SK-N-SH (cell line): ENCODE data around the gene ZIK1. TPM values are rescaled to one million over a fixed set of nuclear protein-coding genes. Genes with fewer than 3 reads are reported as not detected.

ENCODE experiments used
- CTCF ChIA-PET: fragments of 300-600, 350-600 bp; formaldehyde crosslinking; extraction: SDS; loops from one replicate; lab custom pipeline; 2021; lab: Yijun Ruan, JAX
- POLR2A ChIA-PET: fragments of 350-600 bp; sonication (Branson Sonifier 250); formaldehyde crosslinking; extraction: SDS; loops from one replicate; lab custom pipeline; 2020; ENCODE audit warnings: antibody characterized with exemption, inconsistent platforms; lab: Yijun Ruan, JAX
- DNase-seq: peaks from one replicate; pipeline ENCODE4 v3.0.0; 2012
- H2AFZ ChIP-seq: fragments of 200-600 bp; sonication (generic); 2 replicates; pipeline ENCODE4 v1.8.1; 2016; ENCODE audit warnings: antibody characterized with exemption, mild to moderate bottlenecking, low read depth
- H3F3A ChIP-seq: fragments of 200-600 bp; sonication (generic); replicated peaks from 2 replicates; pipeline ENCODE3; 2016; ENCODE audit warnings: antibody characterized with exemption, mild to moderate bottlenecking; ENCODE audit not compliant: insufficient read depth
- H3K27ac ChIP-seq, 2 experiments: fragments of 200-500 bp in 1 of 2; fragments of 200-600 bp in 1 of 2; sonication (Bioruptor generic) in 1 of 2; sonication (generic), shearing (Covaris generic) in 1 of 2; 2 replicates each; pipeline versions ENCODE4 v1.5.1 to v1.6.1; 2014 to 2016; ENCODE audit warnings: low read depth in 2 of 2, inconsistent platforms in 1 of 2, low read length in 1 of 2, mild to moderate bottlenecking in 1 of 2, mixed read lengths in 1 of 2
- H3K27me3 ChIP-seq: fragments of 200-600 bp; sonication (generic), shearing (Covaris generic); 2 replicates; pipeline ENCODE4 v1.6.1; 2016; ENCODE audit warnings: mixed run types; ENCODE audit not compliant: insufficient read depth
- H3K36me3 ChIP-seq, 2 experiments: fragments of 200-500 bp in 1 of 2; fragments of 200-600 bp in 1 of 2; sonication (Bioruptor generic) in 1 of 2; sonication (generic) in 1 of 2; replicated peaks in 1 of 2; 2 replicates each; pipeline versions ENCODE3 to v1.5.1; 2014 to 2016; ENCODE audit warnings: low read length in 1 of 2, mild to moderate bottlenecking in 1 of 2; ENCODE audit not compliant: insufficient read depth in 2 of 2, control insufficient read depth in 1 of 2
- H3K4me1 ChIP-seq, 2 experiments: fragments of 200-500 bp in 1 of 2; fragments of 200-600 bp in 1 of 2; sonication (Bioruptor generic) in 1 of 2; sonication (generic), shearing (Covaris generic) in 1 of 2; 2 replicates each; pipeline versions ENCODE4 v1.5.1 to v1.6.1; 2014 to 2016; ENCODE audit warnings: low read depth in 1 of 2, low read length in 1 of 2, mixed run types in 1 of 2; ENCODE audit not compliant: insufficient read depth in 2 of 2, control insufficient read depth in 1 of 2
- H3K4me2 ChIP-seq: fragments of 200-600 bp; sonication (generic), shearing (Covaris generic); 2 replicates; pipeline ENCODE4 v1.6.1; 2017; ENCODE audit warnings: mixed run types
- H3K4me3 ChIP-seq, 2 experiments: fragments of 200-500 bp in 1 of 2; fragments of 200-600 bp in 1 of 2; sonication (Bioruptor generic) in 1 of 2; sonication (generic), shearing (Covaris generic) in 1 of 2; 2 replicates each; pipeline versions ENCODE4 v1.5.1 to v1.8.1; 2014 to 2016; ENCODE audit warnings: low read depth in 2 of 2, inconsistent platforms in 1 of 2, low read length in 1 of 2, mild to moderate bottlenecking in 1 of 2, mixed read lengths in 1 of 2, moderate library complexity in 1 of 2
- H3K79me2 ChIP-seq: fragments of 200-600 bp; sonication (generic); 2 replicates; pipeline ENCODE4 v1.8.1; 2017; ENCODE audit warnings: mild to moderate bottlenecking; ENCODE audit not compliant: insufficient read depth
- H3K9ac ChIP-seq: fragments of 200-600 bp; sonication (generic); 2 replicates; pipeline ENCODE4 v1.6.1; 2017; ENCODE audit warnings: mixed run types
- H3K9me2 ChIP-seq: fragments of 200-600 bp; sonication (generic); 2 replicates; pipeline ENCODE4 v1.6.1; 2017; ENCODE audit warnings: mixed run types
- H3K9me3 ChIP-seq: fragments of 200-600 bp; sonication (generic); 2 replicates; pipeline ENCODE4 v1.6.1; 2017; ENCODE audit warnings: mixed run types, mild to moderate bottlenecking, moderate library complexity
- H4K20me1 ChIP-seq: fragments of 200-600 bp; sonication (generic); 2 replicates; pipeline ENCODE4 v1.6.1; 2017; ENCODE audit warnings: mild to moderate bottlenecking, mixed run types; ENCODE audit not compliant: insufficient read depth
- CHD2 ChIP-seq: fragments of 150-350 bp; IDR thresholded peaks from 2 replicates; pipeline ENCODE4 v1.6.1; 2018; ENCODE audit warnings: low read length; ENCODE audit not compliant: partially characterized antibody
- ELF1 ChIP-seq: IDR thresholded peaks from 2 replicates; pipeline ENCODE4 v1.4.0; 2012
- EP300 ChIP-seq, 2 experiments: IDR thresholded peaks; 2 replicates each; pipeline versions ENCODE4 v1.4.0 to v1.6.1; 2012; ENCODE audit warnings: borderline replicate concordance in 1 of 2, low read depth in 1 of 2, low read length in 1 of 2
- GABPA ChIP-seq: IDR thresholded peaks from 2 replicates; pipeline ENCODE4 v1.4.0; 2012; ENCODE audit warnings: low read depth, mild to moderate bottlenecking
- IRF3 ChIP-seq: fragments of 150-350 bp; IDR thresholded peaks from 2 replicates; pipeline ENCODE4 v1.6.1; 2016; ENCODE audit warnings: mild to moderate bottlenecking, low read depth, low read length
- MXI1 ChIP-seq: IDR thresholded peaks from 2 replicates; pipeline ENCODE4 v1.6.1; 2012; ENCODE audit warnings: mild to moderate bottlenecking, low read depth, low read length, improper control_type of control experiment
- NFIC ChIP-seq: IDR thresholded peaks from 2 replicates; pipeline ENCODE4 v1.4.0; 2012; ENCODE audit warnings: borderline replicate concordance
- POLR2AphosphoS5 ChIP-seq: IDR thresholded peaks from 2 replicates; pipeline ENCODE4 v1.6.1; 2012; ENCODE audit warnings: low read depth, low read length
- RAD21 ChIP-seq: IDR thresholded peaks from 2 replicates; pipeline ENCODE4 v1.6.1; 2012; ENCODE audit warnings: mild to moderate bottlenecking, low read length
- RFX5 ChIP-seq: IDR thresholded peaks from 2 replicates; pipeline ENCODE4 v1.6.1; 2012; ENCODE audit warnings: mild to moderate bottlenecking, improper control_type of control experiment, low read length
- RXRA ChIP-seq: IDR thresholded peaks from 2 replicates; pipeline ENCODE4 v1.4.0; 2012; ENCODE audit warnings: low read depth, mild to moderate bottlenecking, borderline replicate concordance
- SMC3 ChIP-seq: IDR thresholded peaks from 2 replicates; pipeline ENCODE4 v1.6.1; 2012; ENCODE audit warnings: low read depth, low read length, improper control_type of control experiment
- TEAD4 ChIP-seq: IDR thresholded peaks from 2 replicates; pipeline ENCODE4 v1.4.0; 2012; ENCODE audit warnings: mild to moderate bottlenecking, borderline replicate concordance; ENCODE audit not compliant: insufficient read depth
- YY1 ChIP-seq: IDR thresholded peaks from 2 replicates; pipeline ENCODE4 v1.4.0; 2012; ENCODE audit warnings: low read depth, mild to moderate bottlenecking
- WGBS: methylation state at CpG from one replicate; pipeline ENCODE4 v1.1.6; 2017; ENCODE audit warnings: low lambda C conversion rate; 5-methylcytosine and 5-hydroxymethylcytosine counted together
- polyA plus RNA-seq, 3 experiments: library from polyadenylated mRNA; depleted of rRNA; stranded (reverse); fragments of >200 nt; gene quantifications; 2 replicates each; pipeline ENCODE4 v1.2.3, GENCODE V29; 2012
- TF ChIP-seq, protein P1 (sequence below): IDR thresholded peaks from 2 replicates; pipeline ENCODE4; 2012
- TF ChIP-seq, protein P2 (sequence below): fragments of 200-600 bp; sonication (generic); IDR thresholded peaks from 2 replicates; pipeline ENCODE4 v1.6.1; 2017; ENCODE audit warnings: antibody characterized with exemption, mild to moderate bottlenecking, moderate library complexity
- TF ChIP-seq, protein P3 (sequence below): IDR thresholded peaks from 2 replicates; pipeline ENCODE4 v1.4.0; 2012; ENCODE audit warnings: low read depth, borderline replicate concordance
- TF ChIP-seq, protein P4 (sequence below): IDR thresholded peaks from 2 replicates; pipeline ENCODE4 v1.4.0; 2012; ENCODE audit warnings: low read depth

ZIK1 gene
- polyA plus RNA-seq, 1 of the 3 experiments (the other 2 are of a cell fraction): 2.1 TPM

DNA sequence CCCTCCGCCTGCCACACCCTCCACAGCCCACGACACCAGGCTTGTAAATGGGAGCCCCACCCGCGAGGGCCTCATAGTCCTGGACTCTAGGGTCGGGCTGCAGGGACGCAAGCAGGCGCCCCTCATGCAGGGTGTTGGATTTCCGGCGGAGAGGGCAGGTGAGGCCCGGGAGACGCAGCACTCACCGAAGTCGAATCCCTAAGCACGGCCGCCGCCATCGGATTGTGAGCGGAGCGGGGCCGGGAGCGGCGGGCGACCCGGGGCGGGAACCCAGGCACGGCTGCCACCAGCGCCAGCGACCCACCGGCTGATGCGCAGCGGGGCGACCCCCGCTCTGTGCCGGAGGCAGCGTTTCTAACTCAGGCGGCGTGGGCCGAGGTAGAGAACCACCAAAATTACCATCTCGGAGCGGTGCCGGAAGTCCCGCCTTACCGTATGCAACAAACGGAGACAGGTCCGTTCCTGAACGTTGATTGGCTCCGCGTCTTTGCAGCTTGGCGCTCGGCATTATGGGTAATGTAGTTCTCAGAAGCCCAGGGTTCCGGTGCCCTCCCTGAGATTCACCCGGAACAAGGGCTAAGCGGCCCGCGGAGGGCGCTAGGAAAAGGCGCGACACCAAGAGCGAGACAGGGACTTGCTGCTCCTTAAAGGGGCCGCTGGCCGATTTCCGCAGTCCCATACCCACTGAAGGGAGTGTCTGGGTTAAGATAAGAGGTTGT lies 5.3 kb upstream of the ZIK1 start, which contains the start of gene ZNF416:
Gene ZNF416, minus strand, starts transcription at position 425 of the 719 bp plus-strand sequence. Its CDS starts 207 bp downstream, at position 218.
- ChIA-PET CTCF (interaction anchor here (0.6 kb wide), 1 partner anchor 26 kb away, joined by 4 read pairs; no protein-coding TSS in a partner anchor), POLR2A (no interaction called here)
- H2AFZ ChIP-seq: peak within 1 kb of the TSS; percentile 88
- no peak; the same call in 1 of the 2 replicates for TF ChIP-seq RFX5
- TF ChIP-seq NFIC: no peak
- TF ChIP-seq, protein P1, sequence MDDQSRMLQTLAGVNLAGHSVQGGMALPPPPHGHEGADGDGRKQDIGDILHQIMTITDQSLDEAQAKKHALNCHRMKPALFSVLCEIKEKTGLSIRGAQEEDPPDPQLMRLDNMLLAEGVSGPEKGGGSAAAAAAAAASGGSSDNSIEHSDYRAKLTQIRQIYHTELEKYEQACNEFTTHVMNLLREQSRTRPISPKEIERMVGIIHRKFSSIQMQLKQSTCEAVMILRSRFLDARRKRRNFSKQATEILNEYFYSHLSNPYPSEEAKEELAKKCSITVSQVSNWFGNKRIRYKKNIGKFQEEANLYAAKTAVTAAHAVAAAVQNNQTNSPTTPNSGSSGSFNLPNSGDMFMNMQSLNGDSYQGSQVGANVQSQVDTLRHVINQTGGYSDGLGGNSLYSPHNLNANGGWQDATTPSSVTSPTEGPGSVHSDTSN: peak; percentile 85
- TF ChIP-seq ELF1: peak; percentile 91
- no peak for TF ChIP-seq EP300 (IDR thresholded peaks at IDR 0.05; ENCODE audit: borderline replicate concordance in 1 of 2, low read depth in 1 of 2, low read length in 1 of 2)
- TF ChIP-seq MXI1: peak; percentile 74
- TF ChIP-seq, protein P2, sequence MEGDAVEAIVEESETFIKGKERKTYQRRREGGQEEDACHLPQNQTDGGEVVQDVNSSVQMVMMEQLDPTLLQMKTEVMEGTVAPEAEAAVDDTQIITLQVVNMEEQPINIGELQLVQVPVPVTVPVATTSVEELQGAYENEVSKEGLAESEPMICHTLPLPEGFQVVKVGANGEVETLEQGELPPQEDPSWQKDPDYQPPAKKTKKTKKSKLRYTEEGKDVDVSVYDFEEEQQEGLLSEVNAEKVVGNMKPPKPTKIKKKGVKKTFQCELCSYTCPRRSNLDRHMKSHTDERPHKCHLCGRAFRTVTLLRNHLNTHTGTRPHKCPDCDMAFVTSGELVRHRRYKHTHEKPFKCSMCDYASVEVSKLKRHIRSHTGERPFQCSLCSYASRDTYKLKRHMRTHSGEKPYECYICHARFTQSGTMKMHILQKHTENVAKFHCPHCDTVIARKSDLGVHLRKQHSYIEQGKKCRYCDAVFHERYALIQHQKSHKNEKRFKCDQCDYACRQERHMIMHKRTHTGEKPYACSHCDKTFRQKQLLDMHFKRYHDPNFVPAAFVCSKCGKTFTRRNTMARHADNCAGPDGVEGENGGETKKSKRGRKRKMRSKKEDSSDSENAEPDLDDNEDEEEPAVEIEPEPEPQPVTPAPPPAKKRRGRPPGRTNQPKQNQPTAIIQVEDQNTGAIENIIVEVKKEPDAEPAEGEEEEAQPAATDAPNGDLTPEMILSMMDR: peak; percentile 38
- TF ChIP-seq, protein P3, sequence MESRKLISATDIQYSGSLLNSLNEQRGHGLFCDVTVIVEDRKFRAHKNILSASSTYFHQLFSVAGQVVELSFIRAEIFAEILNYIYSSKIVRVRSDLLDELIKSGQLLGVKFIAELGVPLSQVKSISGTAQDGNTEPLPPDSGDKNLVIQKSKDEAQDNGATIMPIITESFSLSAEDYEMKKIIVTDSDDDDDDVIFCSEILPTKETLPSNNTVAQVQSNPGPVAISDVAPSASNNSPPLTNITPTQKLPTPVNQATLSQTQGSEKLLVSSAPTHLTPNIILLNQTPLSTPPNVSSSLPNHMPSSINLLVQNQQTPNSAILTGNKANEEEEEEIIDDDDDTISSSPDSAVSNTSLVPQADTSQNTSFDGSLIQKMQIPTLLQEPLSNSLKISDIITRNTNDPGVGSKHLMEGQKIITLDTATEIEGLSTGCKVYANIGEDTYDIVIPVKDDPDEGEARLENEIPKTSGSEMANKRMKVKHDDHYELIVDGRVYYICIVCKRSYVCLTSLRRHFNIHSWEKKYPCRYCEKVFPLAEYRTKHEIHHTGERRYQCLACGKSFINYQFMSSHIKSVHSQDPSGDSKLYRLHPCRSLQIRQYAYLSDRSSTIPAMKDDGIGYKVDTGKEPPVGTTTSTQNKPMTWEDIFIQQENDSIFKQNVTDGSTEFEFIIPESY: peak; percentile 80
- TF ChIP-seq, protein P4, sequence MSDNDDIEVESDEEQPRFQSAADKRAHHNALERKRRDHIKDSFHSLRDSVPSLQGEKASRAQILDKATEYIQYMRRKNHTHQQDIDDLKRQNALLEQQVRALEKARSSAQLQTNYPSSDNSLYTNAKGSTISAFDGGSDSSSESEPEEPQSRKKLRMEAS: peak; percentile 74; the same call in 1 of the 2 replicates
- TF ChIP-seq IRF3: peak; percentile 22; the same call in 1 of the 2 replicates
- TF ChIP-seq YY1: 0 out of 2 replicates have a peak, but pooled peaks have one; percentile 18
- peak; percentile 91 for TF ChIP-seq GABPA
- TF ChIP-seq RXRA: no peak
- peak; percentile 40; the same call in 1 of the 2 replicates for TF ChIP-seq SMC3
- TF ChIP-seq TEAD4: no peak
- peak; percentile 42 for TF ChIP-seq RAD21
- peak; percentile 97 for TF ChIP-seq CHD2
- TF ChIP-seq POLR2AphosphoS5: peak; percentile 55; the same call in 1 of the 2 replicates
- H3K79me2 ChIP-seq: peaks cover 21% of the 10 kb centered on the region
- no peaks in the 10 kb centered on the region for H3F3A ChIP-seq
- peaks cover 30 to 40% of the 10 kb centered on the region in 2 experiments for H3K36me3 ChIP-seq
- no peaks in the 10 kb centered on the region for H3K9me2 ChIP-seq
- H3K4me3 ChIP-seq: peak within 1 kb of the TSS; percentile 80 to 96
- peak within 1 kb of the TSS; percentile 83 for H3K4me2 ChIP-seq
- H3K27me3 ChIP-seq: no peaks in the 10 kb centered on the region
- no peaks in the 10 kb centered on the region for H4K20me1 ChIP-seq
- H3K4me1 ChIP-seq: peaks cover 0 to 7% of the 10 kb centered on the region in 2 experiments; a peak in 1 of 4 replicates
- peaks cover 7% of the 10 kb centered on the region; the same call in 1 of the 2 replicates for H3K9me3 ChIP-seq
- 2% methylated on average over 15 of the region's 62 CpGs for WGBS
- DNase-seq: peak; percentile 98
- peak within 1 kb of the TSS in 1 of 2 experiments; percentile 43; a peak in 2 of 4 replicates for H3K27ac ChIP-seq
- H3K9ac ChIP-seq: peak within 1 kb of the TSS; percentile 73
